GM12873 (cell line): ENCODE data around the gene BBS2.

Source experiments
- TF ChIP-seq, protein P1 (sequence below): IDR thresholded peaks from 2 replicates; pipeline ENCODE4 v1.5.1; 2012; ENCODE audit warnings: low read depth, mild to moderate bottlenecking, moderate library complexity, low read length, control low read depth; ENCODE audit not compliant: insufficient read depth; ENCODE audit errors: missing control alignments

Gene BBS2, protein sequence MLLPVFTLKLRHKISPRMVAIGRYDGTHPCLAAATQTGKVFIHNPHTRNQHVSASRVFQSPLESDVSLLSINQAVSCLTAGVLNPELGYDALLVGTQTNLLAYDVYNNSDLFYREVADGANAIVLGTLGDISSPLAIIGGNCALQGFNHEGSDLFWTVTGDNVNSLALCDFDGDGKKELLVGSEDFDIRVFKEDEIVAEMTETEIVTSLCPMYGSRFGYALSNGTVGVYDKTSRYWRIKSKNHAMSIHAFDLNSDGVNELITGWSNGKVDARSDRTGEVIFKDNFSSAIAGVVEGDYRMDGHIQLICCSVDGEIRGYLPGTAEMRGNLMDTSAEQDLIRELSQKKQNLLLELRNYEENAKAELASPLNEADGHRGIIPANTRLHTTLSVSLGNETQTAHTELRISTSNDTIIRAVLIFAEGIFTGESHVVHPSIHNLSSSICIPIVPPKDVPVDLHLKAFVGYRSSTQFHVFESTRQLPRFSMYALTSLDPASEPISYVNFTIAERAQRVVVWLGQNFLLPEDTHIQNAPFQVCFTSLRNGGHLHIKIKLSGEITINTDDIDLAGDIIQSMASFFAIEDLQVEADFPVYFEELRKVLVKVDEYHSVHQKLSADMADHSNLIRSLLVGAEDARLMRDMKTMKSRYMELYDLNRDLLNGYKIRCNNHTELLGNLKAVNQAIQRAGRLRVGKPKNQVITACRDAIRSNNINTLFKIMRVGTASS

DNA sequence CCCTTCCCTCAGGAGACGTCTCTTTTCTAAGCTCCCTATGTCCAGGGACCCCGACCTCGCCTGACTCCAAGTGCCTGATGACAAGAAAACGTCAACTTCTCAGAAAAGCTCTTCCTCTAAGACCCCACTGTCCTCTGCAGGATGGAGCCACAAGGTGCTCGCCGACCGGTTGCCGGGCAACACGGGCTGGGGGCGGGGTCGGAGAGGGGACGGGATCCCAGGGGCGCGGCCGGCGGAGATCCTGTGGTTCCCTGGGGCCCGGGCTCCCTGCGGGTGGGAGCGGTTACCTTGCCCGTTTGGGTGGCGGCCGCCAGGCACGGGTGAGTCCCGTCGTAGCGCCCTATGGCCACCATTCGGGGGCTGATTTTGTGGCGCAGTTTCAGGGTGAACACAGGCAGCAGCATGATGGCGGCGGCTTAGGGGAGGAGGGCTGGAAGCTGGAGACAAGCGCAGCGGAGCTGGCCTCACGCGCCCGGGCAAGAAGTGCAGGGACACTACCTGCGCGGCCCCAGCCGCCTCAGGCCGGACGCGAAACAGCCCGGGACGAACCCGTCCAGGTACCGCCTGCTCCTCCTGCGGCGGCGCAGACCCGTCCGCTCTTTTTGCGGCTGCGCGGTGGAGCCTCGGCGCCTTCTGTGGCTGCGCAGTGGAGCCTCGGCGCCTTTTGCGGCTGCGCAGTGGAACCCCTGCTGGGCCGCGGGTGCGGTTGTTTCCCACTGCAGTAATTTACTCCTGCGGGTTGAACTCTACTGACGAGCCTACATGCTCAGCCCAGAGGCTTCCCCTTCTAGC, at the start of gene BBS2:
TSS of gene BBS2 (minus strand) at position 566 of the 792 bp plus-strand sequence. CDS start at position 404, 162 bp downstream.
- TF ChIP-seq, protein P1, sequence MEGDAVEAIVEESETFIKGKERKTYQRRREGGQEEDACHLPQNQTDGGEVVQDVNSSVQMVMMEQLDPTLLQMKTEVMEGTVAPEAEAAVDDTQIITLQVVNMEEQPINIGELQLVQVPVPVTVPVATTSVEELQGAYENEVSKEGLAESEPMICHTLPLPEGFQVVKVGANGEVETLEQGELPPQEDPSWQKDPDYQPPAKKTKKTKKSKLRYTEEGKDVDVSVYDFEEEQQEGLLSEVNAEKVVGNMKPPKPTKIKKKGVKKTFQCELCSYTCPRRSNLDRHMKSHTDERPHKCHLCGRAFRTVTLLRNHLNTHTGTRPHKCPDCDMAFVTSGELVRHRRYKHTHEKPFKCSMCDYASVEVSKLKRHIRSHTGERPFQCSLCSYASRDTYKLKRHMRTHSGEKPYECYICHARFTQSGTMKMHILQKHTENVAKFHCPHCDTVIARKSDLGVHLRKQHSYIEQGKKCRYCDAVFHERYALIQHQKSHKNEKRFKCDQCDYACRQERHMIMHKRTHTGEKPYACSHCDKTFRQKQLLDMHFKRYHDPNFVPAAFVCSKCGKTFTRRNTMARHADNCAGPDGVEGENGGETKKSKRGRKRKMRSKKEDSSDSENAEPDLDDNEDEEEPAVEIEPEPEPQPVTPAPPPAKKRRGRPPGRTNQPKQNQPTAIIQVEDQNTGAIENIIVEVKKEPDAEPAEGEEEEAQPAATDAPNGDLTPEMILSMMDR: peak; percentile 8

DNA sequence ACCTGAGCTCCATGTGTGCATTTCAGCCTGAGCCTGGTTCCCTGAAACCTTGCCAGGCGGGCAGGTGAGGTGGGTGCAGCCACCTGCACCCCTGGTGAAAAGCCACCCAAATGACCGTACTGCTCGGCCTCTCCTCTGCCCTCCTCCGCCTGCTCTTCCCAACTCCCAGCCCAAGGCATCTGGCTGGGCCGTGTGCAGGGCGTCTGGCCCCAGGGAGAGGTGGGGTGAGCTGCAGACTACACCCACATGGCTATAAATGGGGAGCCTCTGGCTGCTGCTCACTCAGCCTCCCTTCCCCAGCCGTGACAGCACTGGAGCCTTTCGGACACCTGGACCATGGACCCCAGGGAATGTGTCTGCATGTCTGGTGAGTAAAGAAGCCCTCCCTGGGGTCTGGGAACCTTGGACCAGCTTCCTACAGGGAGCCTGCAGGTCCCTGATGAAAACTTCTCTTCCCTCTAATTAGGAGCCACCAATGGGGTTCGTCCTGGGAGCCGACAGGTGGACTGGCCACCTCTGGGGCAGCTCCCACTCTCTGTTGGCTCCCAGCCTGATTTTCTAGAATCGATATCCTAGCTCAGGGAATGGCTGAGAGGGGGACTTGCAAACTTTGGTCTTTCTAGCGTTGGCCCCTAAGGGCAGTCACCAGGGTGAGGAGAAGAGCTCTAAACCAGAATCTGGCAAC, 45.1 kb upstream of the BBS2 start, which contains the start of gene MT4:
TSS of gene MT4 (plus strand) at position 281 of the 685 bp plus-strand sequence. CDS start at position 337, 56 bp downstream.
- TF ChIP-seq, protein P1: no peak

DNA sequence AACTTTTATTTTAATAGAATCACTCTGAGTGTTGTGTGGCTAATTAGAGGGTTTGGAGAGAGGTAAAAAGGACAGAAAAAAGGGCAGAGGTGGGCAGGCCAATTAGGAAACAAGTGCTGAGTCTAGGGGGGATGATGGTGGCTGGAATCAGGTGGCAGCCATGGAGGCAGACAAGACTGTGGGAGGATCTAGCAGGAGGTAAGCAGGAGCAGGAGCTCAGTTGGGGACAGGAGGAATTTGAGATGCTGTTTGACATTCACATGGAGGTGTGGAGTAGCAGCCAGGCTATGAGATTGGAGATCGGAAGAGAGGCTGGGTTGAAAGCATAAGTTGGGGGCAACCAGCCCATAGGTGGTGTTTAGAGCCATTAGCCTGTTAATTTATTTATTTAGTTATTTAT, 41.3 kb upstream of the BBS2 start:
- TF ChIP-seq, protein P1: no peak

DNA sequence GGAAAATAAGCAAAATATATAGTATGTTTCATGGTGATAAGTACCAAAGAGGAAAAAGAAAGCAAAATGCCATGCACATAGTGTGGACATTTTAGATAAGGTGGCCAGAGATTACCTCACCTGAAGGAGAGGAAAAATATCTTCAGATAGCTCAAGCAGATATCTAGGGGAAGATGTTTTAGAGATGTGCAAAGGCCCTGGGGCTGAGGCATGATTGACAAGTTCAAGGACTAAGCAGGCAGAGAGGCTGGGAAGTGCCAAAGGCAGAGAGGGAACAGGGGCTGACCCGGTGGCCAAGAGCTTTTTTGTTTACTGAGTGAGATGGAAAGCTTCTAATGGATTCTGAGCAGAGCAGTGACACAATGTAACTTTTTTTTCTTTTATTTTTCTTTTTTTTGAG, 40.6 kb upstream of the BBS2 start:
- TF ChIP-seq, protein P1: no peak

DNA sequence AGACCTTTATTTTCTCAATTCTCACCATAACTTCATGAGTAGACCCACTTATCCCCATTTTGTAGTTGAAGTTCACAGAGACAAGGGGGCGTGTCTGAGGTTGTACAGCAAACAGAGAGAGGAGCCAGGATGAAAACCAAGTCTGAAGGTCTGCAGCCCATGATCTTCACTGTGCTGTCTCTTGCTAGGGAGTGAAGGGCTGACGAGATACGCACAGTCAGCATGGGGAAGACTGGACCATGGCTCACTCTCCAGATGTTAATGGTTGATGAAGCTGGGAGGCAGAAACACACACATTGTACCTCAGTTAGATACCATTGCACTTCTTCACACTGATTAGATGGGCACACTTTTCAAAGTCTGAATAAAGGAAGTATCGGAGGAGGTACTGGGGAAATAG, 39.3 kb upstream of the BBS2 start:
- TF ChIP-seq, protein P1: no peak

DNA sequence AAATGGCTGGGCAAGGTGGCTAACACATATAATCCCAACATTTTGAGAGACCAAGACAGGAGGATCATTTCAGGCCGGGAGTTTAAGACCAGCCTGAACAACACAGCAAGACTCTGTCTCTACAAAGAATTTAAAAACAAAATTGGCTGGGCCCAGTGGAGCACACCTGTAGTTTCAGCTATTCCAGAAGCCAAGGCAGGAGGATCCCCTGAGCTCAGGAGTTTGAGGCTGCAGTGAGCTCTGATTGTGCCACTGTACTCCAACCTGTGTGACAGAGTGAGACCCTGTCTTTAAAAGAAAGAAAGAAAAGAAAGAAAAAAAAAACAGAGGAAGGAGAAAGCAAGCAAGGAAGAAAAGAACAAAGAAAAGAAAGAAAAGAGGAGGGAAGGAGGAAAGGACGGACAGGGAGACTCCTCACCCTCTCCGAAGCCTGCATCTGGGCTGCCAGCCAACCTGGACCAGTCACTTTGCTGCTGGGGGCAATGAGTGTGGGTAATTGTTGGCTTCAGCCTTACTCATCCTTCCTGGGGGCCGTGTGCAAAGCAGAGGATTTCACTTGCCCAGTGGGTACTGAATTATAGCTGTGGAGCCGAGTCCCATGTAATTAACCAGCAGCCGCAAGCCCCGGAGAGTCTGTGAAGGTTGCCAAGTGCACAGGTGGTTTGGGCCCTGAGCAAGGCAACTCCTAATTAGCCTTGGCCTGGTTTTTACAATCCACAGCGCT, 38.4 kb upstream of the BBS2 start:
- TF ChIP-seq, protein P1: no peak
